CD14-positive monocyte (primary cell): ENCODE data around the gene BATF. TPM values are rescaled to one million over a fixed set of nuclear protein-coding genes. Genes with fewer than 3 reads are reported as not detected.

Experiments
- DNase-seq, 3 donors: peaks; one replicate each; pipeline ENCODE4 v3.0.0-alpha.2; 2011 to 2022
- H2AFZ ChIP-seq: 2 replicates; pipeline ENCODE4 v1.6.0; 2012; ENCODE audit warnings: mild to moderate bottlenecking, low read depth, low read length, inconsistent platforms; ENCODE audit not compliant: insufficient read depth, poor library complexity, severe bottlenecking
- H3K27ac ChIP-seq, 2 donors: 1 replicate in 1 of 2; 2 replicates in 1 of 2; pipeline ENCODE4 v1.5.1; 2012 to 2013; ENCODE audit warnings: low read length in 2 of 2, control low read depth in 1 of 2, inconsistent platforms in 1 of 2, low read depth in 1 of 2, mild to moderate bottlenecking in 1 of 2
- H3K27me3 ChIP-seq, 2 donors: one replicate each; pipeline versions ENCODE4 v1.6.0 to v1.6.1; 2011 to 2013; ENCODE audit warnings: low read length in 2 of 2; ENCODE audit not compliant: control insufficient read depth in 2 of 2, insufficient read depth in 2 of 2
- H3K36me3 ChIP-seq, 2 donors: replicated peaks in 1 of 2; 1 replicate in 1 of 2; 2 replicates in 1 of 2; pipeline versions ENCODE4 v1.5.1 to v1.6.1; 2012 to 2013; ENCODE audit warnings: low read length in 2 of 2, control low read depth in 1 of 2, inconsistent platforms in 1 of 2, mild to moderate bottlenecking in 1 of 2; ENCODE audit not compliant: insufficient read depth in 2 of 2, control insufficient read depth in 1 of 2
- H3K4me1 ChIP-seq, 2 donors: 1 replicate in 1 of 2; 2 replicates in 1 of 2; pipeline versions ENCODE4 v1.5.1 to v1.6.1; 2012 to 2013; ENCODE audit warnings: low read length in 2 of 2, control low read depth in 1 of 2, inconsistent platforms in 1 of 2, mild to moderate bottlenecking in 1 of 2, moderate library complexity in 1 of 2; ENCODE audit not compliant: insufficient read depth in 2 of 2, control insufficient read depth in 1 of 2
- H3K4me2 ChIP-seq: replicated peaks from 2 replicates; pipeline ENCODE3; 2012; ENCODE audit warnings: low read length, moderate library complexity, mild to moderate bottlenecking; ENCODE audit not compliant: poor library complexity, severe bottlenecking; ENCODE audit errors: extremely low read depth
- H3K4me3 ChIP-seq, 3 experiments: fragments of 200-600 bp in 1 of 3; sonication (generic) in 1 of 3; replicated peaks in 1 of 3; 1 replicate in 2 of 3; 2 replicates in 1 of 3; pipeline ENCODE4 v1.5.1; 2011 to 2013; ENCODE audit warnings: low read length in 3 of 3, mild to moderate bottlenecking in 3 of 3, control low read depth in 2 of 3, low read depth in 2 of 3, inconsistent platforms in 1 of 3, moderate library complexity in 1 of 3
- H3K79me2 ChIP-seq: 2 replicates; pipeline ENCODE4 v1.6.0; 2012; ENCODE audit warnings: mild to moderate bottlenecking, control low read depth, inconsistent platforms, low read length, moderate library complexity; ENCODE audit not compliant: insufficient read depth
- H3K9ac ChIP-seq: 2 replicates; pipeline ENCODE4 v1.6.0; 2017; ENCODE audit warnings: low read length, mild to moderate bottlenecking; ENCODE audit not compliant: insufficient read depth, poor library complexity, severe bottlenecking
- H3K9me3 ChIP-seq, 2 donors: replicated peaks in 1 of 2; 1 replicate in 1 of 2; 2 replicates in 1 of 2; pipeline versions ENCODE4 v1.5.1 to v1.6.1; 2012 to 2013; ENCODE audit warnings: low read length in 2 of 2, control low read depth in 1 of 2; ENCODE audit not compliant: control insufficient read depth in 1 of 2, insufficient read depth in 1 of 2
- H4K20me1 ChIP-seq: 2 replicates; pipeline ENCODE4 v1.6.0; 2012; ENCODE audit warnings: mild to moderate bottlenecking, low read length, control low read depth, moderate library complexity; ENCODE audit not compliant: insufficient read depth
- H3K27ac Mint-ChIP-seq, 7 donors: one replicate each; pipeline ENCODE4 v1.8.0; 2020; ENCODE audit warnings: mild to moderate bottlenecking in 7 of 7, mixed read lengths in 7 of 7, moderate library complexity in 6 of 7, inconsistent platforms in 2 of 7
- H3K27me3 Mint-ChIP-seq, 3 donors: one replicate each; pipeline ENCODE4 v1.8.0; 2021 to 2022; ENCODE audit warnings: low read depth in 3 of 3, mild to moderate bottlenecking in 3 of 3, mixed read lengths in 3 of 3, moderate library complexity in 3 of 3, inconsistent platforms in 1 of 3
- H3K36me3 Mint-ChIP-seq, 2 donors: one replicate each; pipeline ENCODE4 v1.8.0; 2020; ENCODE audit warnings: mixed read lengths in 2 of 2, inconsistent platforms in 1 of 2, mild to moderate bottlenecking in 1 of 2
- H3K4me1 Mint-ChIP-seq: one replicate; pipeline ENCODE4 v1.8.0; 2020; ENCODE audit warnings: mild to moderate bottlenecking, mixed read lengths
- H3K4me3 Mint-ChIP-seq, 2 donors: one replicate each; pipeline ENCODE4 v1.8.0; 2020; ENCODE audit warnings: mild to moderate bottlenecking in 2 of 2, mixed read lengths in 2 of 2, moderate library complexity in 1 of 2
- H3K9me3 Mint-ChIP-seq, 7 donors: one replicate each; pipeline ENCODE4 v1.8.0; 2020 to 2022; ENCODE audit warnings: mixed read lengths in 7 of 7, mild to moderate bottlenecking in 6 of 7, moderate library complexity in 6 of 7, inconsistent platforms in 2 of 7
- CTCF ChIP-seq: fragments of 200-600 bp; IDR thresholded peaks from one replicate; pipeline ENCODE4 v1.8.0; 2022; ENCODE audit warnings: antibody characterized with exemption, mild to moderate bottlenecking
- WGBS: methylation state at CpG from one replicate; pipeline ENCODE4 v1.1.5; 2013; ENCODE audit warnings: missing lambda C conversion rate; ENCODE audit not compliant: insufficient coverage; 5-methylcytosine and 5-hydroxymethylcytosine counted together
- intact Hi-C, 2 donors: fragments of 100-400 bp; cut with micrococcal nuclease; formaldehyde crosslinking; loops; one replicate each; pipeline versions ENCODE4 v1.15.0 to v1.15.1; 2023
- polyA plus RNA-seq, 3 donors: library from polyadenylated mRNA; depleted of rRNA in 1 of 3; unstranded in 2 of 3; stranded (reverse) in 1 of 3; fragments of 300-500 nt in 2 of 3; fragments of >200 nt in 1 of 3; fragmentation: Illumina TruSeq in 2 of 3; gene quantifications; 1 replicate in 2 of 3; 2 replicates in 1 of 3; pipeline ENCODE4 v1.2.3, GENCODE V29; 2012 to 2021

BATF gene
- polyA plus RNA-seq, 3 donors = 12.6 to 25.8 (median 20.9) TPM

DNA sequence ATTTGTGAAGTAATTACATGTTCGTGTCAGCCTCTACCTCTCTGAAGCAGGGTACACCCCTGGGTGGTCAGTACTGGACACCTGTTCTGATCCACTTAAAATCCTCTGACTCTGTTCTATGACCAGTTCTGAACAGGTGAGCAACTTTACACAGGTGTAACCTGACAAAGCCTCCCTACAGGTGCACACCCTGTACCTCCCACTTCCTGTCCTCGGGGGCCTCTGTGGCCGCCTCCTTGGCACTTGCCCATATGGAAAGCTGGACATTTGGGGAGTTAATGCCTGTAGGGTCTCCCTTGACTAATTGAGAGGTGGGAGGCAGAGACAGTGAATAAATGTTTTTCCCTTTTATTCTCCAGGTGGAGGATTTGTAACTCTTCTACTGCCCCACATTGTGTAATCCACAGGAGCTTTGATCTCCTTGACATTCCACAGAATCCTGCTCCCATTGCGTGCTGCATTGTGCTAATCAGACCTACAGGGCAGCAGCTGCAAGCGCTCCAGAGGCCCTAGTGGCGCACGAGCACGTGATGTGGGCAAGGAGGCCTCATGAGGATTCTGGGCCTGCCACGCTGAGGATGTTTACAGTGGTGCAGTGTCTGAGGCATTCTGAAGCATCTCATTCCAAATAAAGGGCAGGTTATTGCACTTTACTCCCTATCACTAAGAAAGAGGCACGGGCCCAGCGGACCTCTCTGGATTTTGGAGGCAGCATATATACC lies 45.8 kb upstream of the BATF start:
- Mint-ChIP-seq H3K4me1 (peaks cover 6% of the 10 kb centered on the region), H3K4me3 (no peak overlapping the region), H3K9me3 (no peaks in the 10 kb centered on the region), H3K27ac (no peak overlapping the region), H3K27me3 (peaks cover 0 to 4% (median 1%) of the 10 kb centered on the region in 3 donors), H3K36me3 (peaks cover 46 to 52% of the 10 kb centered on the region in 2 donors)
- Histone ChIP-seq H3K79me2 (no peaks in the 10 kb centered on the region), H3K27me3 (no peaks in the 10 kb centered on the region), H3K4me2 (no peak overlapping the region), H3K36me3 (peaks cover 46 to 59% of the 10 kb centered on the region in 2 donors), H3K27ac (no peak overlapping the region), H3K4me3 (no peak overlapping the region), H2AFZ (no peak overlapping the region), H4K20me1 (peaks cover 27% of the 10 kb centered on the region), H3K9me3 (no peaks in the 10 kb centered on the region), H3K4me1 (no peaks in the 10 kb centered on the region), H3K9ac (no peak overlapping the region)
- intact Hi-C loops = no loop called here
- WGBS = 93% methylated on average over 7 of the region's 11 CpGs
- no peak for DNase-seq
- no peak for TF ChIP-seq CTCF

GRCh38 chr14:75477881-75478280 lies 44.4 kb upstream of the BATF start:
- no peak overlapping the region for H3K4me3 Mint-ChIP-seq
- no peak overlapping the region for H3K4me2 ChIP-seq
- H3K36me3 Mint-ChIP-seq = peaks cover 32 to 38% of the 10 kb centered on the region in 2 donors
- H3K9ac ChIP-seq = no peak overlapping the region
- no peak for TF ChIP-seq CTCF
- no peaks in the 10 kb centered on the region for H3K9me3 ChIP-seq
- no peaks in the 10 kb centered on the region for H3K4me1 ChIP-seq
- H3K4me1 Mint-ChIP-seq = peaks cover 6% of the 10 kb centered on the region
- DNase-seq = no peak
- intact Hi-C loops = no loop called here
- H2AFZ ChIP-seq = no peak overlapping the region
- H3K27me3 ChIP-seq = no peaks in the 10 kb centered on the region
- no peak overlapping the region for H3K4me3 ChIP-seq
- H3K27me3 Mint-ChIP-seq = peaks cover 0 to 4% (median 1%) of the 10 kb centered on the region in 3 donors
- H3K27ac ChIP-seq = no peak overlapping the region
- 96% methylated on average over 5 of the region's 5 CpGs for WGBS
- peaks cover 12% of the 10 kb centered on the region for H4K20me1 ChIP-seq
- H3K36me3 ChIP-seq = peaks cover 31 to 44% of the 10 kb centered on the region in 2 donors
- no peaks in the 10 kb centered on the region for H3K9me3 Mint-ChIP-seq
- no peaks in the 10 kb centered on the region for H3K79me2 ChIP-seq
- peak overlapping the region in 2 of 7 donors; percentile 2 to 37 for H3K27ac Mint-ChIP-seq
